Medulla oblongata (tissue), 1 donor: ENCODE results near the gene MAP2K1.
"Not testable (repeated sequence)": the region's sequence is repeated elsewhere in the genome, so short reads cannot be mapped to it uniquely, and the experiment has no call there.

Experiments used
- DNase-seq: peaks from one replicate; pipeline ENCODE4 v3.0.0-alpha.2; 2015; ENCODE audit errors: extremely low spot score

MAP2K1 gene

GRCh38 chr15:66424963-66425612 is 38.4 kb downstream of the MAP2K1 start:
- DNase-seq: no peak

GRCh38 chr15:66425837-66426236 is 39.1 kb downstream of the MAP2K1 start:
- no peak for DNase-seq

GRCh38 chr15:66429117-66429516 is 42.4 kb downstream of the MAP2K1 start:
- DNase-seq: peak; percentile 29

- no peak for DNase-seq
Observed at GRCh38 chr15:66429546-66429945, 42.8 kb downstream of the MAP2K1 start.

- DNase-seq: no peak
Observed at GRCh38 chr15:66430627-66431255, 44.0 kb downstream of the MAP2K1 start.

DNA sequence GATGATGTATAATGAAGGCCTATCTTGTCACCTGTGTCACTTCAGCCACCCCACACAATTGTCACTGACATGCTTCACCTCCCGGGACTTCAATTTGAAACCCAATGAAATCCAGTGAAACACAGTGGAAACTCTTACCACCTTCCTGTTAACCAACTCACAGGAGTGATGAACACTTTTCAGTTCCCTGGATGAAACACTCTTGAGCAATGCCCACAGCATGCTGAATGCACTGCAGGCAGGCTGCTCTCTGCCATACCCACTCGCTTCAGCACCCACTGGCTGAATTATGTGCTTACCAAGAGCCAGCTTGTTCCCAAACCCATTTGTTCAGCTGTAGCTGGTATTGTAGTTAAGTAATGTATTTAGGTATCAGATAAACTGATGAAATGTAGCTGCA is 47.0 kb downstream of the MAP2K1 start:
- DNase-seq: no peak

DNA sequence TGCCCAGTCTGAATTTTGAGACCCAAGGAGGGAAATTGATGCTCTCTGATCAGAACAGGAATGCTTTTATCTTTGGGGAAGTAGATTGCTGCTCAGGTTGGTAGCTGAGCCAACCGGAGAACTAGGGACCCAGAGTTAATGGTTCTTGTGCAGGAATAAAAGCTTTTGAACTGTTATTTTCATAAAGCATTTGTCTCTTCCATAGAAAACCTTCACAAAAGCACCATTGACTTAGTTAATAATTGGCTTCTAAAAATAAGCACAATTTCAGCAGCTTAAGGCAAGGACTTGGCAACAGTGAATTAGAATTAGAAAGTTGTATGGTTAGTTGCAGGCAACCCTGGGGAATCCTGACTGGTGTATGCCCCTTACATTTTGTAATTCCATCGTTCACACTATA is 53.8 kb downstream of the MAP2K1 start:
- DNase-seq: no peak

- DNase-seq: no peak
Observed at GRCh38 chr15:66452420-66452819, 65.7 kb downstream of the MAP2K1 start.

GRCh38 chr15:66452971-66453580 is 66.4 kb downstream of the MAP2K1 start:
- peak; percentile 67 for DNase-seq

GRCh38 chr15:66454143-66454542 is 67.4 kb downstream of the MAP2K1 start:
- DNase-seq: no peak

- DNase-seq: no peak
Observed at GRCh38 chr15:66456211-66456610, 69.5 kb downstream of the MAP2K1 start.

- DNase-seq: no peak
Observed at GRCh38 chr15:66459818-66460615, 73.3 kb downstream of the MAP2K1 start.

DNA sequence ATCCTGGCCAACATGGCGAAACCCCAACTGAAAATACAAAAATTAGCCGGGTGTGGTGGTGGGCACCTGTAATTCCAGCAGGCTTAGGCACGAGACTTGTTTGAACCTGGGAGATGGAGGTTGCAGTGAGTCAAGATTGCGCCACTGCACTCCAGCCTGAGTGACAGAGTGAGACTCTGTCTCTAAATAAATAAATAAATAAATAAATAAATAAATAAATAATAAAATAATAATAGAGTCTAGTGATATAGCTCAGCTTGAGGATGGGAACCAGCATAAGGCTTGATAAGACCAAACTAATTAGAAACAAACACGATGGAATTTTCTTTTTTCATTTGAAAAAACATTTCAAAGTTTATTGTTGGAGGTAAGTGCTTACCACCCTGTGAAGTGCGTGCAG is 74.6 kb downstream of the MAP2K1 start:
- DNase-seq: not testable (repeated sequence)

GRCh38 chr15:66461917-66462316 is 75.2 kb downstream of the MAP2K1 start:
- no peak for DNase-seq

DNA sequence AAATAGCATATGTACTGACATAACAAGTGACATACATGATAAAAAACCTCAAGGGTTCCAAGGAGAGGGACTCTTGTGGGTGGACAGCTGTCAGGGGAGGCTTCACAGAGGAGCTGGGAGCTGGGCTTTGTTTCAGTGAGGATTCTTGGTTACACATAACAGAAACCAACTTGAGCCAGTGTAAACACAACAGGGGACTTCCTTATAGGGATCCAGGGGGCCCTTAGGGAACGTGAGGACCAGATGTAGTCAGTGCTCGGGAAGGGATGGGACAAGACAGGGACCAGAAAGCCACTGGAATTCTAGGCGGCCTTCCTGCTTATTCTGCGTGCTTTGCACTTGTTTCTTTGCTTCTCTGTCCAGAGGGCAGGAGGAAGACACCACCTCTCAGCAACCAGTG is 75.9 kb downstream of the MAP2K1 start:
- DNase-seq: no peak

DNA sequence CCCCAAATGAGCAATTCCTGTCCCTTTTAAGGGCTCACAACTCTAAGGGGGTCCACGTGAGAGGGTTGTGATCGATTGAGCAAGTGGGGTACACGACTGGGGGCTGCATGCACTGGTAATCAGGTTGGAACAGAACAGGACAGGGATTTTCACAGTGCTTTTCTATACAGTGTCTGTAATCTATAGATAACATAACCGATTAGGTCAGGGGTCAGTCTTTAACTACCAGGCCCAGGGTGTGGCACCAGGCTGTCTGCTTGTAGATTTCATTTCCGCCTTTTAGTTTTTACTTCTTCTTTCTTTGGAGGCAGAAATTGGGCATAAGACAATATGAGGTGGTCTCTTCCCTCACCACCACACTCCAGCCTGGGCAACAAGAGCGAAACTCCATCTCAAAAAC is 78.6 kb downstream of the MAP2K1 start:
- DNase-seq: not testable (repeated sequence)

- DNase-seq: not testable (repeated sequence)
Observed at GRCh38 chr15:66467162-66468040, 80.7 kb downstream of the MAP2K1 start.

- DNase-seq: not testable (repeated sequence)
Observed at GRCh38 chr15:66470825-66471224, 84.1 kb downstream of the MAP2K1 start.

GRCh38 chr15:66472176-66472999 is 85.7 kb downstream of the MAP2K1 start:
- DNase-seq: no peak

DNA sequence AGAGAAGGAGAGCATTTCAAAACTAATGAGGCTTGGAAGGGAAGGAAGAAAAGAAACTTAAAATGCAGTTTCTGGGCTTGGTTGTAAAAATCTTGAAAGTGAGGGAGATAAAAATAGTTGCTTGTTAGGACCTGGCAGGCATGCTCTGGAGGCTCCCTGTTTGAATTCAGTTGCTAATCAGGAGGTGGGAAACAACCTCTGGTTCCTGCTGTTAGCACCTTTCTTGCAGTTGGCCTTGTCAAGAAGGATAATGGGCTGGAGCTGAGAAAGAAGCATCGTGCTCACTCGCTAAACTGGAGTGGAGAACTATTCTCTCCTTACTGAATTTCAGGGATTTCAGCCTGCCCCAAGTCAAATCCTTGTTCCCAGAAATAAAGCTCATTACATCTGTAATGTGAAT is 87.4 kb downstream of the MAP2K1 start:
- no peak for DNase-seq

- DNase-seq: no peak
Observed at GRCh38 chr15:66474963-66475362, 88.3 kb downstream of the MAP2K1 start.
